ENCODE results near the gene MARCO. TPM values are rescaled to one million over a fixed set of nuclear protein-coding genes. Genes with fewer than 3 reads are reported as not detected.
"Not testable (repeated sequence)": the region's sequence is repeated elsewhere in the genome, so short reads cannot be mapped to it uniquely, and the experiment has no call there.

Gene MARCO
- polyA plus RNA-seq, 3 donors, result 12.7 to 43.7 (median 37.7) TPM

DNA sequence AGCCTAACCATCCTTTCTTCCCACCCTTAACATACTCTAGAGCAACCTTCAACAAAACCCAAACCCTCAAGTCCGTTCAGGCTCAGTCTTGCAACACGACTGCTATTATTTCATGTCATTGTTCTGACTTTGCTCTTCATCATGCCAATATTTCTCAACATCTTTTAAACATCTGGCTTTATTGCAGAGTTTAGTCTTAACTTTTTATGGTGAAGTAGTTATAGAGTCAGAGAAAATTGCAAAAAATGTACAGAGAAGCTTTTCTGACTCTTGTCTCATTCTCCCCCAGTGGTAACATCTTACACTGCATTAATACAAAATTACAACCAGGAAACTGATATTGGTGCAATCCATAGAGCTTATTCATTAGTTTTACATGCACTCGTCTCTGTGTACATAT lies 3.9 kb downstream of the MARCO start:
- Histone ChIP-seq H3K27ac (ENCODE audit: low read depth in 1 of 2, low read length in 2 of 2) (peak overlapping the region; percentile 20 to 78), H2AFZ (ENCODE audit: insufficient read depth, low read depth, low read length, poor library complexity, severe bottlenecking) (no peak overlapping the region), H3K79me2 (ENCODE audit: insufficient read depth, low read length) (no peaks in the 10 kb centered on the region), H4K20me1 (ENCODE audit: insufficient read depth, low read length) (no peaks in the 10 kb centered on the region), H3K4me2 (replicated peaks; ENCODE audit: extremely low read depth, low read length, poor library complexity, severe bottlenecking) (peak overlapping the region; percentile 29), H3K36me3 (replicated peaks in 1 of 2; ENCODE audit: control insufficient read depth in 1 of 2, insufficient read depth in 2 of 2, low read length in 2 of 2) (no peaks in the 10 kb centered on the region), H3K9me3 (replicated peaks in 1 of 2; ENCODE audit: control insufficient read depth in 1 of 2, insufficient read depth in 1 of 2, low read length in 2 of 2) (no peaks in the 10 kb centered on the region), H3K4me1 (ENCODE audit: control insufficient read depth in 1 of 2, insufficient read depth in 2 of 2, low read length in 2 of 2) (peaks cover 72 to 88% of the 10 kb centered on the region in 2 donors), H3K4me3 (replicated peaks in 1 of 3; ENCODE audit: low read depth in 2 of 3, low read length in 3 of 3) (no peak overlapping the region), H3K9ac (ENCODE audit: insufficient read depth, low read length, poor library complexity, severe bottlenecking) (no peak overlapping the region), H3K27me3 (ENCODE audit: control insufficient read depth in 2 of 2, insufficient read depth in 2 of 2, low read length in 2 of 2) (no peaks in the 10 kb centered on the region)
- Mint-ChIP-seq H3K4me3 (peak overlapping the region in 1 of 2 donors; percentile 26), H3K9me3 (peaks cover 0 to 2% (median 0%) of the 10 kb centered on the region in 7 donors), H3K27me3 (ENCODE audit: low read depth in 3 of 3) (peaks cover 0 to 2% (median 0%) of the 10 kb centered on the region in 3 donors), H3K27ac (peak overlapping the region; percentile 75 to 94 (median 89)), H3K4me1 (peaks cover 84% of the 10 kb centered on the region), H3K36me3 (peaks cover 3 to 9% of the 10 kb centered on the region in 2 donors)
- intact Hi-C loops (cut with micrococcal nuclease), result no loop called here
- peak; percentile 54 to 83 (median 77) for DNase-seq
- 0% methylated on average over 2 of the region's 3 CpGs for WGBS (ENCODE audit: insufficient coverage)
- TF ChIP-seq CTCF (IDR thresholded peaks at IDR 0.05), result peak; percentile 47

DNA sequence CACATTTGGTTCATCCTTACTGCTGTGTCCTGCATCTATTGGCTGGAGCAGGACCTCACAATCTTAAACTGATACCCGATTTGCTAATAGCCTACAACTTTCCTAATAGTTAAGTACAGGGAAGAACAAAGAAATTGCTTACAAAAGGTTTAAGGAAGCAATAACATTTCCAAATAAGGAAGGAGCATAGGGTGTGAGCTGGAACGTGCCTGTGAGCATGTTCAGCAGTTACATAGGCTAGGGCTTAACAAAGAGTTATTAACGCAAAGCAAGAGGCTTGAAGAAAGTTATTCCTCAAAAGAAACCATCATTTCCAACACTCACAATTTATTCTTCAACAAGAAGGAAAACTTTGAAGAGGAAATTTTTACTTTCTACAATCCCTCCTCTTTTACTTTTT lies 6.3 kb downstream of the MARCO start:
- intact Hi-C loops (cut with micrococcal nuclease); H3K79me2 ChIP-seq (ENCODE audit: insufficient read depth, low read length); H3K36me3 Mint-ChIP-seq; H3K9ac ChIP-seq (ENCODE audit: insufficient read depth, low read length, poor library complexity, severe bottlenecking); H3K9me3 ChIP-seq (replicated peaks in 1 of 2; ENCODE audit: control insufficient read depth in 1 of 2, insufficient read depth in 1 of 2, low read length in 2 of 2); H3K9me3 Mint-ChIP-seq; H3K36me3 ChIP-seq (replicated peaks in 1 of 2; ENCODE audit: control insufficient read depth in 1 of 2, insufficient read depth in 2 of 2, low read length in 2 of 2); H3K27me3 ChIP-seq (ENCODE audit: control insufficient read depth in 2 of 2, insufficient read depth in 2 of 2, low read length in 2 of 2); H2AFZ ChIP-seq (ENCODE audit: insufficient read depth, low read depth, low read length, poor library complexity, severe bottlenecking); H4K20me1 ChIP-seq (ENCODE audit: insufficient read depth, low read length); H3K27me3 Mint-ChIP-seq (ENCODE audit: low read depth in 3 of 3): not testable (repeated sequence)
- peaks cover 75 to 88% of the 10 kb centered on the region in 2 donors for H3K4me1 ChIP-seq (ENCODE audit: control insufficient read depth in 1 of 2, insufficient read depth in 2 of 2, low read length in 2 of 2)
- peaks cover 85% of the 10 kb centered on the region for H3K4me1 Mint-ChIP-seq
- DNase-seq, result peak in 2 of 3 donors; percentile 55 to 70
- H3K27ac ChIP-seq (ENCODE audit: low read depth in 1 of 2, low read length in 2 of 2), result peak overlapping the region in 1 of 2 donors; percentile 55
- peak overlapping the region in 1 of 2 donors; percentile 51 for H3K4me3 Mint-ChIP-seq
- H3K27ac Mint-ChIP-seq, result peak overlapping the region; percentile 50 to 89 (median 77)
- H3K4me2 ChIP-seq (replicated peaks; ENCODE audit: extremely low read depth, low read length, poor library complexity, severe bottlenecking), result peak overlapping the region; percentile 11
- H3K4me3 ChIP-seq (replicated peaks in 1 of 3; ENCODE audit: low read depth in 2 of 3, low read length in 3 of 3), result peak overlapping the region in 1 of 3 experiments; percentile 19
- WGBS (ENCODE audit: insufficient coverage), result no CpG with 5 or more reads among the region's 3 CpGs

Measured in CD14-positive monocyte (primary cell).